NB4 (cell line): Measurements from ENCODE around the gene WDR38.

Source experiments
- CTCF ChIP-seq: IDR thresholded peaks from one replicate; pipeline ENCODE4 v1.5.1; 2012; ENCODE audit warnings: low read depth, low read length
- MAX ChIP-seq: IDR thresholded peaks from 2 replicates; pipeline ENCODE4 v1.6.1; 2011; ENCODE audit warnings: low read depth, low read length
- POLR2A ChIP-seq: IDR thresholded peaks from 2 replicates; pipeline ENCODE4 v1.6.1; 2011; ENCODE audit warnings: mild to moderate bottlenecking; ENCODE audit not compliant: insufficient read length; ENCODE audit errors: extremely low read depth

- TF ChIP-seq POLR2A (no peak), CTCF (no peak), MAX (no peak)
These were observed 9.0 kb upstream of the WDR38 start for GRCh38 chr9:124844291-124844690.
